H1 (cell line): ENCODE results near the gene ZNF581. TPM values are rescaled to one million over a fixed set of nuclear protein-coding genes. Genes with fewer than 3 reads are reported as not detected.

Experiments used
- CTCF ChIA-PET: fragments of 300-600 bp; sonication (Branson Sonifier 250); formaldehyde crosslinking; loops from one replicate; lab custom pipeline; 2021; ENCODE audit not compliant: partially characterized antibody; lab: Charles Lee
- POLR2A ChIA-PET: fragments of 300-600 bp; sonication (Branson Sonifier 250); formaldehyde crosslinking; loops from one replicate; lab custom pipeline; 2021; ENCODE audit warnings: inconsistent platforms; ENCODE audit not compliant: partially characterized antibody; lab: Charles Lee
- DNase-seq, 2 experiments: peaks; one replicate each; pipeline versions ENCODE4 v3.0.0 to v3.0.0-alpha.2; 2010 to 2022; ENCODE audit warnings: low spot score in 2 of 2, low read depth in 1 of 2, mixed read lengths in 1 of 2
- FAIRE-seq: peaks from 2 replicates; lab custom pipeline; 2011; peaks lifted over from hg19 to GRCh38; lab: Jason Lieb, UNC
- H2AFZ ChIP-seq: 2 replicates; pipeline ENCODE4 v1.8.1; 2012; ENCODE audit warnings: low read length, inconsistent platforms
- H2AK5ac ChIP-seq: 2 replicates; pipeline ENCODE4 v1.6.1; 2013; ENCODE audit warnings: low read depth, low read length
- H2BK120ac ChIP-seq: replicated peaks from 2 replicates; pipeline ENCODE3; 2013; ENCODE audit warnings: low read depth, low read length, inconsistent platforms
- H2BK12ac ChIP-seq: 2 replicates; pipeline ENCODE4 v1.6.1; 2013; ENCODE audit warnings: low read depth, low read length
- H2BK15ac ChIP-seq: 2 replicates; pipeline ENCODE4 v1.6.1; 2013; ENCODE audit warnings: low read length
- H2BK20ac ChIP-seq: 2 replicates; pipeline ENCODE4 v1.6.1; 2013; ENCODE audit warnings: low read length
- H2BK5ac ChIP-seq: 2 replicates; pipeline ENCODE4 v1.6.1; 2013; ENCODE audit warnings: low read depth, low read length
- H3K14ac ChIP-seq: 2 replicates; pipeline ENCODE4 v1.6.1; 2013; ENCODE audit warnings: inconsistent platforms; ENCODE audit not compliant: insufficient read length
- H3K18ac ChIP-seq: 2 replicates; pipeline ENCODE4 v1.6.1; 2013; ENCODE audit warnings: low read length; ENCODE audit errors: extremely low read depth
- H3K23ac ChIP-seq: 2 replicates; pipeline ENCODE4 v1.6.1; 2013; ENCODE audit warnings: inconsistent platforms; ENCODE audit not compliant: insufficient read length
- H3K23me2 ChIP-seq: 2 replicates; pipeline ENCODE4 v1.6.1; 2013; ENCODE audit warnings: low read depth, low read length
- H3K27ac ChIP-seq: 2 replicates; pipeline ENCODE4 v1.6.1; 2011; ENCODE audit warnings: low read depth, low read length, inconsistent platforms
- H3K27me3 ChIP-seq, 4 experiments: replicated peaks in 1 of 4; 1 replicate in 1 of 4; 2 replicates in 3 of 4; pipeline versions ENCODE4 v1.6.1 to v1.8.1; 2011 to 2013; ENCODE audit warnings: low read length in 3 of 4, mild to moderate bottlenecking in 3 of 4, inconsistent platforms in 2 of 4, mixed read lengths in 2 of 4, moderate library complexity in 1 of 4; ENCODE audit not compliant: control insufficient read depth in 3 of 4, insufficient read depth in 3 of 4; ENCODE audit errors: extremely low read depth in 1 of 4
- H3K36me3 ChIP-seq, 4 experiments: 2 replicates each; pipeline versions ENCODE4 v1.6.1 to v1.8.1; 2011 to 2013; ENCODE audit warnings: mild to moderate bottlenecking in 4 of 4, low read length in 3 of 4, moderate library complexity in 2 of 4, control low read depth in 1 of 4, inconsistent platforms in 1 of 4; ENCODE audit not compliant: insufficient read depth in 4 of 4, control insufficient read depth in 2 of 4
- H3K4ac ChIP-seq: replicated peaks from 2 replicates; pipeline ENCODE3; 2013; ENCODE audit warnings: low read length, low read depth, mixed read lengths, inconsistent platforms; ENCODE audit not compliant: insufficient read length
- H3K4me1 ChIP-seq, 4 experiments: replicated peaks in 1 of 4; 1 replicate in 1 of 4; 2 replicates in 3 of 4; pipeline versions ENCODE4 v1.6.1 to v1.8.1; 2011 to 2013; ENCODE audit warnings: low read length in 3 of 4, inconsistent platforms in 2 of 4, mixed read lengths in 1 of 4; ENCODE audit not compliant: insufficient read depth in 4 of 4, control insufficient read depth in 3 of 4
- H3K4me2 ChIP-seq, 2 experiments: 2 replicates each; pipeline versions ENCODE4 v1.6.1 to v1.8.1; 2011 to 2013; ENCODE audit warnings: low read depth in 2 of 2, low read length in 2 of 2, control low read depth in 1 of 2, inconsistent platforms in 1 of 2, mild to moderate bottlenecking in 1 of 2; ENCODE audit not compliant: insufficient read depth in 1 of 2
- H3K4me3 ChIP-seq, 4 experiments: fragments of 200-600, 300-600 bp in 1 of 4; sonication (generic), shearing (Covaris generic), sonication (Bioruptor Twin) in 1 of 4; 2 replicates each; pipeline versions ENCODE4 v1.5.1 to v1.8.1; 2011 to 2016; ENCODE audit warnings: low read length in 4 of 4, low read depth in 3 of 4, control low read depth in 2 of 4, inconsistent platforms in 2 of 4, mild to moderate bottlenecking in 2 of 4, mixed read lengths in 1 of 4, moderate library complexity in 1 of 4; ENCODE audit not compliant: insufficient read depth in 2 of 4; ENCODE audit errors: extremely low read depth in 1 of 4
- H3K56ac ChIP-seq: replicated peaks from 2 replicates; pipeline ENCODE3; 2013; ENCODE audit warnings: low read depth, mild to moderate bottlenecking, mixed read lengths, low read length, inconsistent platforms; ENCODE audit not compliant: insufficient read length
- H3K79me1 ChIP-seq: 2 replicates; pipeline ENCODE4 v1.6.1; 2013; ENCODE audit warnings: low read depth, low read length, control low read depth
- H3K79me2 ChIP-seq, 2 experiments: 2 replicates each; pipeline versions ENCODE4 v1.6.1 to v1.8.1; 2012 to 2013; ENCODE audit warnings: low read length in 2 of 2, mild to moderate bottlenecking in 2 of 2, inconsistent platforms in 1 of 2; ENCODE audit not compliant: insufficient read depth in 2 of 2, control insufficient read depth in 1 of 2
- H3K9ac ChIP-seq, 4 experiments: replicated peaks in 1 of 4; 1 replicate in 1 of 4; 2 replicates in 3 of 4; pipeline versions ENCODE4 v1.6.1 to v1.8.1; 2011 to 2013; ENCODE audit warnings: low read depth in 3 of 4, low read length in 3 of 4, control low read depth in 2 of 4, mild to moderate bottlenecking in 2 of 4, moderate library complexity in 2 of 4, inconsistent platforms in 1 of 4; ENCODE audit errors: extremely low read depth in 1 of 4
- H3K9me3 ChIP-seq, 2 experiments: 2 replicates each; pipeline versions ENCODE4 v1.6.1 to v1.8.1; 2012 to 2013; ENCODE audit warnings: mild to moderate bottlenecking in 2 of 2, moderate library complexity in 2 of 2, control low read depth in 1 of 2, inconsistent platforms in 1 of 2, low read depth in 1 of 2, low read length in 1 of 2, mixed read lengths in 1 of 2; ENCODE audit not compliant: insufficient read depth in 2 of 2
- H4K20me1 ChIP-seq, 2 experiments: replicated peaks in 1 of 2; 2 replicates each; pipeline versions ENCODE3 to v1.8.1; 2011 to 2013; ENCODE audit warnings: inconsistent platforms in 2 of 2, low read length in 2 of 2, mild to moderate bottlenecking in 1 of 2; ENCODE audit not compliant: insufficient read depth in 2 of 2, control insufficient read depth in 1 of 2
- H4K5ac ChIP-seq: 2 replicates; pipeline ENCODE4 v1.6.1; 2013; ENCODE audit warnings: low read length, low read depth, mixed read lengths, inconsistent platforms; ENCODE audit not compliant: insufficient read length
- H4K8ac ChIP-seq: 2 replicates; pipeline ENCODE4 v1.8.0; 2013; ENCODE audit warnings: mild to moderate bottlenecking, moderate library complexity, low read length, inconsistent platforms; ENCODE audit not compliant: insufficient read depth; ENCODE audit errors: extremely low read depth
- H4K91ac ChIP-seq: replicated peaks from 2 replicates; pipeline ENCODE3; 2013; ENCODE audit warnings: low read length, mixed read lengths, inconsistent platforms; ENCODE audit not compliant: insufficient read length
- ATF3 ChIP-seq: IDR thresholded peaks from 2 replicates; pipeline ENCODE4 v1.6.1; 2011; ENCODE audit warnings: low read depth, mild to moderate bottlenecking, low read length; ENCODE audit not compliant: insufficient read depth
- CHD1 ChIP-seq: IDR thresholded peaks from 2 replicates; pipeline ENCODE4 v1.6.1; 2012; ENCODE audit warnings: low read depth, low read length, improper control_type of control experiment
- CREB1 ChIP-seq: IDR thresholded peaks from 2 replicates; pipeline ENCODE4 v1.6.1; 2012; ENCODE audit warnings: inconsistent platforms
- JUND ChIP-seq: IDR thresholded peaks from 2 replicates; pipeline ENCODE4 v1.6.1; 2011; ENCODE audit warnings: mild to moderate bottlenecking, improper control_type of control experiment, low read length
- RFX5 ChIP-seq: IDR thresholded peaks from 2 replicates; pipeline ENCODE4 v1.6.1; 2011; ENCODE audit warnings: low read depth, low read length, improper control_type of control experiment, borderline replicate concordance
- SIN3A ChIP-seq, 2 experiments: IDR thresholded peaks in 1 of 2; conservative IDR thresholded peaks in 1 of 2; 2 replicates each; pipeline ENCODE4 v1.6.1; 2011 to 2012; ENCODE audit warnings: low read length in 2 of 2, improper control_type of control experiment in 1 of 2, low read depth in 1 of 2, mild to moderate bottlenecking in 1 of 2
- TAF1 ChIP-seq: IDR thresholded peaks from 2 replicates; pipeline ENCODE4 v1.6.1; 2011; ENCODE audit warnings: mild to moderate bottlenecking, low read depth, low read length
- TBP ChIP-seq: IDR thresholded peaks from 2 replicates; pipeline ENCODE4 v1.6.1; 2011; ENCODE audit warnings: low read depth, low read length, improper control_type of control experiment
- WGBS, 2 experiments: shearing (Covaris generic) in 1 of 2; methylation state at CpG; one replicate each; pipeline versions ENCODE4 v1.1.6 to v1.1.7; 2013 to 2015; ENCODE audit warnings: low lambda C conversion rate in 2 of 2, mixed read lengths in 2 of 2, inconsistent platforms in 1 of 2, low coverage in 1 of 2, missing lambda C conversion rate in 1 of 2; ENCODE audit not compliant: insufficient replicate concordance in 2 of 2, insufficient coverage in 1 of 2, insufficient read length in 1 of 2; ENCODE audit errors: extremely low coverage in 1 of 2, missing lambda C conversion rate in 1 of 2; 5-methylcytosine and 5-hydroxymethylcytosine counted together
- polyA plus RNA-seq, 7 experiments: library from polyadenylated mRNA; depleted of rRNA in 3 of 7; stranded (reverse) in 5 of 7; unstranded in 2 of 7; fragments of >200 nt in 5 of 7; fragments of 200-250 nt in 2 of 7; gene quantifications; 1 replicate in 5 of 7; 2 replicates in 1 of 7; 4 replicates in 1 of 7; pipeline versions ENCODE4 v1.2.1 to v1.2.3, GENCODE V29; 2011 to 2013; ENCODE audit warnings: missing spikeins in 2 of 7, mixed read lengths in 2 of 7
- total RNA-seq: library from RNA; stranded (reverse); fragmentation: NEBNext Ultra II Directional; extraction: Animal tissue kit (Norgen Biotek cat#: 25700); gene quantifications from 2 replicates; pipeline ENCODE4 v1.2.1, GENCODE V29; 2021

ZNF581 gene
- total and polyA plus RNA-seq, 2 of the 8 experiments (the other 6 are each of a cell fraction or from before 2014, with no cell fraction given), result 73.0 to 76.1 TPM

- no peak overlapping the region for H2AFZ ChIP-seq
- H3K4me3 ChIP-seq, result peak overlapping the region in 1 of 4 experiments; percentile 93; a peak in 1 of 8 replicates
- H3K23me2 ChIP-seq, result peaks cover 18% of the 10 kb centered on the region
- peaks cover 2 to 12% of the 10 kb centered on the region in 2 experiments for H4K20me1 ChIP-seq
- peak overlapping the region; percentile 47 for H2BK120ac ChIP-seq
- ChIA-PET CTCF (interaction anchor here (0.6 to 1.4 kb wide), 5 partner anchors 10 to 127 kb away, joined by 3 read pairs; partner anchors contain the start of gene ZNF628), POLR2A (interaction anchor here (0.8 to 3.6 kb wide), 15 partner anchors 8 to 526 kb away, joined by 3 to 25 read pairs (median 5); partner anchors contain the start of genes CCDC106, HSPBP1, U2AF2 and ZNF784)
- no peak overlapping the region for H3K9ac ChIP-seq
- H3K4me2 ChIP-seq, result peak overlapping the region; percentile 36 to 61; a peak in 3 of 4 replicates
- H3K27me3 ChIP-seq, result no peaks in the 10 kb centered on the region
- peak overlapping the region; percentile 63 for H2BK20ac ChIP-seq
- H3K56ac ChIP-seq, result no peak overlapping the region
- H3K36me3 ChIP-seq, result no peaks in the 10 kb centered on the region
- H2BK5ac ChIP-seq, result 0 out of 2 replicates have a peak overlapping the region, but pooled peaks have one; percentile 66
- H3K27ac ChIP-seq, result no peak overlapping the region
- no peak overlapping the region for H4K8ac ChIP-seq
- DNase-seq (peak in 1 of 2 experiments; percentile 72), FAIRE-seq (no peak)
- no peak overlapping the region for H3K23ac ChIP-seq
- H2BK12ac ChIP-seq, result no peak overlapping the region; the same call in 1 of the 2 replicates
- H3K9me3 ChIP-seq, result no peaks in the 10 kb centered on the region
- peaks cover 0 to 10% of the 10 kb centered on the region in 2 experiments; a peak in 2 of 4 replicates for H3K79me2 ChIP-seq
- H3K18ac ChIP-seq, result no peak overlapping the region; the same call in 1 of the 2 replicates
- H3K4ac ChIP-seq, result no peak overlapping the region
- peaks cover 3% of the 10 kb centered on the region for H3K79me1 ChIP-seq
- peaks cover 0 to 14% (median 10%) of the 10 kb centered on the region in 4 experiments; a peak in 6 of 7 replicates for H3K4me1 ChIP-seq
- H3K14ac ChIP-seq, result no peak overlapping the region
- H2BK15ac ChIP-seq, result no peak overlapping the region
- peak overlapping the region; percentile 84; the same call in 1 of the 2 replicates for H2AK5ac ChIP-seq
- WGBS, 2 experiments, result 82% methylated on average over 18 of the region's 22 CpGs; no CpG with 5 or more reads in 1 of the 2 experiments
- TF ChIP-seq TAF1, result 0 out of 2 replicates have a peak, but pooled peaks have one; percentile 18
- no peak for TF ChIP-seq ATF3
- no peak for TF ChIP-seq RFX5
- no peak for TF ChIP-seq TBP
- TF ChIP-seq CHD1, result no peak
- TF ChIP-seq CREB1, result no peak
- TF ChIP-seq SIN3A (conservative IDR thresholded peaks at IDR 0.05 in 1 of 2, IDR thresholded peaks at IDR 0.05 in 1 of 2; ENCODE audit: low read depth in 1 of 2, low read length in 2 of 2), result no peak
- TF ChIP-seq JUND, result no peak
- no peak overlapping the region for H4K91ac ChIP-seq
- peak overlapping the region; percentile 28 for H4K5ac ChIP-seq
Observed at GRCh38 chr19:55603581-55604292, 39.7 kb upstream of the ZNF581 start.
